ENCODE results near the gene AXDND1.

DNA sequence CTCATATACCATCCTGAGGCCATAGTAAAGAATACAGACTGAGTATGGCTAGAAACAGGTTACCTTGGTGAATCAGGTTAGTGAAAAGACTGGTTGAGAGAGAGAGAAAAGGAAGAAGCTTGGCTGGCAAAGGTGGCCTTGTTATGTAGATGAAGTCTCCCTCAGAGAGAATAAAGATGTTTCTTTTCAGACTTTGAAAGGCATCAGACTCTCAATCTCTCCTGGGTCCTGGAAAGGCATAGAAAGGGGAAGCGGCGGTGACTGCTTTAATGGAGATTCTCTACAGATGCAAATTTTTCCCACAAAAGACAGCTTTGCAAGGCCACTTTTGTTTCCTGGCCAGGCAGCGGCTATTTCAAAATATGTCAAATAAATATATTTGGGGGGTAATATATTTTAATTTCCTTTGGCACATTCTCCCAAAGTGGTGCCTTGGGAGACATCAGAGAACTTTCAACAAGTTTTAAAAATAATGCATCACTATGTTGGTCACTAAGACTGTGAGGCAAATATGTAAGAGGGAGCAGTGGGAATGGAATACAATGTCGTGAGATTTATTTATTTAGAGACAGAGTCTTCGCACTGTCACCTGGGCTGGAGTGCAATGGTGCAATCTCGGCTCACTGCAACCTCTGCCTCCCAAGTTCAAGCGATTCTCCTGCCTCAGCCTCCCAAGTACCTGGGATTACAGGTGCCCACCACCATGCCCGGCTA, 163.9 kb downstream of the AXDND1 start:
- TF ChIP-seq, protein P1, sequence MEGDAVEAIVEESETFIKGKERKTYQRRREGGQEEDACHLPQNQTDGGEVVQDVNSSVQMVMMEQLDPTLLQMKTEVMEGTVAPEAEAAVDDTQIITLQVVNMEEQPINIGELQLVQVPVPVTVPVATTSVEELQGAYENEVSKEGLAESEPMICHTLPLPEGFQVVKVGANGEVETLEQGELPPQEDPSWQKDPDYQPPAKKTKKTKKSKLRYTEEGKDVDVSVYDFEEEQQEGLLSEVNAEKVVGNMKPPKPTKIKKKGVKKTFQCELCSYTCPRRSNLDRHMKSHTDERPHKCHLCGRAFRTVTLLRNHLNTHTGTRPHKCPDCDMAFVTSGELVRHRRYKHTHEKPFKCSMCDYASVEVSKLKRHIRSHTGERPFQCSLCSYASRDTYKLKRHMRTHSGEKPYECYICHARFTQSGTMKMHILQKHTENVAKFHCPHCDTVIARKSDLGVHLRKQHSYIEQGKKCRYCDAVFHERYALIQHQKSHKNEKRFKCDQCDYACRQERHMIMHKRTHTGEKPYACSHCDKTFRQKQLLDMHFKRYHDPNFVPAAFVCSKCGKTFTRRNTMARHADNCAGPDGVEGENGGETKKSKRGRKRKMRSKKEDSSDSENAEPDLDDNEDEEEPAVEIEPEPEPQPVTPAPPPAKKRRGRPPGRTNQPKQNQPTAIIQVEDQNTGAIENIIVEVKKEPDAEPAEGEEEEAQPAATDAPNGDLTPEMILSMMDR (conservative IDR thresholded peaks at IDR 0.05 in 1 of 2, IDR thresholded peaks at IDR 0.05 in 1 of 2; ENCODE audit: extremely low read depth in 1 of 2, insufficient read depth in 1 of 2, low read depth in 1 of 2, low read length in 2 of 2), result no peak
- no peak for TF ChIP-seq EZH2 (IDR thresholded peaks at IDR 0.05; ENCODE audit: borderline replicate concordance, low read length)
